SIG-M5 (cell line): ENCODE results near the gene CRYL1.

Source experiments
- DNase-seq: peaks from one replicate; lab custom pipeline; 2025; lab: John Stamatoyannopoulos, UW

CRYL1 gene

GRCh38 chr13:20420938-20421337 lies 104.7 kb downstream of the CRYL1 start:
- DNase-seq: no peak

- no peak for DNase-seq
Observed at GRCh38 chr13:20418953-20419352, 106.7 kb downstream of the CRYL1 start.

- DNase-seq: no peak
Observed at GRCh38 chr13:20416223-20416745, 109.4 kb downstream of the CRYL1 start.

GRCh38 chr13:20415694-20416107 lies 110.0 kb downstream of the CRYL1 start:
- DNase-seq: no peak

- DNase-seq: no peak
Observed at GRCh38 chr13:20415306-20415679, 110.4 kb downstream of the CRYL1 start.

GRCh38 chr13:20414546-20415305 lies 110.9 kb downstream of the CRYL1 start:
- DNase-seq: no peak

- no peak for DNase-seq
Observed at GRCh38 chr13:20412691-20413355, 112.8 kb downstream of the CRYL1 start.

- DNase-seq: no peak
Observed at GRCh38 chr13:20411638-20412342, 113.9 kb downstream of the CRYL1 start.

- DNase-seq: no peak
Observed at GRCh38 chr13:20410726-20411125, 114.9 kb downstream of the CRYL1 start.

GRCh38 chr13:20408181-20408580 lies 117.5 kb downstream of the CRYL1 start:
- no peak for DNase-seq

- DNase-seq: no peak
Observed at GRCh38 chr13:20407759-20408158, 117.9 kb downstream of the CRYL1 start.

- no peak for DNase-seq
Observed at GRCh38 chr13:20405691-20406090, 120.0 kb downstream of the CRYL1 start.

GRCh38 chr13:20404488-20405222 lies 121.0 kb downstream of the CRYL1 start:
- DNase-seq: no peak

- no peak for DNase-seq
Observed at GRCh38 chr13:20403826-20404225, 121.8 kb downstream of the CRYL1 start.

- DNase-seq: no peak
Observed at GRCh38 chr13:20402881-20403280, 122.8 kb downstream of the CRYL1 start.

GRCh38 chr13:20401931-20402856 lies 123.5 kb downstream of the CRYL1 start:
- DNase-seq: no peak

- no peak for DNase-seq
Observed at GRCh38 chr13:20401531-20401930, 124.1 kb downstream of the CRYL1 start.

- DNase-seq: no peak
Observed at GRCh38 chr13:20400774-20401173, 124.9 kb downstream of the CRYL1 start.

GRCh38 chr13:20399961-20400360 lies 125.7 kb downstream of the CRYL1 start:
- no peak for DNase-seq

GRCh38 chr13:20399515-20399914 lies 126.1 kb downstream of the CRYL1 start:
- no peak for DNase-seq

GRCh38 chr13:20398459-20398858 lies 127.2 kb downstream of the CRYL1 start:
- no peak for DNase-seq
